GM19467 (cell line): ENCODE measurements around the gene VPS33A.
"Not testable (repeated sequence)": the region's sequence is repeated elsewhere in the genome, so short reads cannot be mapped to it uniquely, and the experiment has no call there.

Experiments used
- ATAC-seq: cut with Tn5 transposase; IDR thresholded peaks from one replicate; pipeline ENCODE4 v1.9.1; 2021; ENCODE audit warnings: mild to moderate bottlenecking, moderate library complexity; ENCODE audit not compliant: unreplicated experiment

VPS33A gene

DNA sequence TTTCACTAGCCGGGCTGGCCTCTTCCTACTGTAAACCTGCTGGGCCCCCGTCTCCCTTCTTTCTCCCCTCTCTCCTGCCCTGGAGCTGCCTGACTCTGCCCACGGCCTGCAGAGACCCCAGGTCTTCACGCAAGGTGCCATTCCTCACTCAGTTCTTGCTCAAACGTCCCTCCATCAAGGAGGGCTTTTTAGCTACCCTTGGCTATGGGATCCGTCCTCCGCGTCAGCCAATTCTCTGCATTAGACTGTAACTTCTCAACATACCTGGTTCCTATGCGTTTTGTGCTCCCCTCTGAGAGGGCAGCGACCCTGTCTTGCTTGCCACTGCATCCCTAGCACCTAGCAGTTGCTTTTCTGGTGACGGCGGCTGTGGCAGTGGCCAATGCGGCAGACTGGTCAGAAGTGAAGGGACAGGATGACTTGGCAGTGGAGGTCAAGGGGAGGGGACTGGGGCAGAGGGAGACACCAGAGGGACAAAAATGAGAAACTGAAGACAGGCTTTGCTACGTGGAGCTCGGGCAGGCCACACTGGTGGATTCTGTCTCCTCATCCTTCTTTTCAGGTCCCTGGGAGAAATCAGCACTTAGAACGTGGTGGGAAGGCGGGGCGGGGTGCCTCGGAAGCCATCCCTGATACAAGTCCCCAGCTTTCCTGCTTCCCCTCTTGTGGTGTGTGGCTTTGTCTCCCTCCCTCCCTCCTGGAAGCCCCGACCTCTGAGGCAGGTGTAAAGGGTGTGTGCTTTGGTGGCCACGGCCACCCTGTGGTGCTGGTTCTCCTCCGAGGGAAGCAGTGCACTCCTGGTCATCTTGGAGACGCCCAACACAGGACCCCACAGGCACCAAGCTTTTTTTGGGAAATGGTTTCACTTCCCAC, 61.0 kb downstream of the VPS33A start:
- no peak for ATAC-seq

DNA sequence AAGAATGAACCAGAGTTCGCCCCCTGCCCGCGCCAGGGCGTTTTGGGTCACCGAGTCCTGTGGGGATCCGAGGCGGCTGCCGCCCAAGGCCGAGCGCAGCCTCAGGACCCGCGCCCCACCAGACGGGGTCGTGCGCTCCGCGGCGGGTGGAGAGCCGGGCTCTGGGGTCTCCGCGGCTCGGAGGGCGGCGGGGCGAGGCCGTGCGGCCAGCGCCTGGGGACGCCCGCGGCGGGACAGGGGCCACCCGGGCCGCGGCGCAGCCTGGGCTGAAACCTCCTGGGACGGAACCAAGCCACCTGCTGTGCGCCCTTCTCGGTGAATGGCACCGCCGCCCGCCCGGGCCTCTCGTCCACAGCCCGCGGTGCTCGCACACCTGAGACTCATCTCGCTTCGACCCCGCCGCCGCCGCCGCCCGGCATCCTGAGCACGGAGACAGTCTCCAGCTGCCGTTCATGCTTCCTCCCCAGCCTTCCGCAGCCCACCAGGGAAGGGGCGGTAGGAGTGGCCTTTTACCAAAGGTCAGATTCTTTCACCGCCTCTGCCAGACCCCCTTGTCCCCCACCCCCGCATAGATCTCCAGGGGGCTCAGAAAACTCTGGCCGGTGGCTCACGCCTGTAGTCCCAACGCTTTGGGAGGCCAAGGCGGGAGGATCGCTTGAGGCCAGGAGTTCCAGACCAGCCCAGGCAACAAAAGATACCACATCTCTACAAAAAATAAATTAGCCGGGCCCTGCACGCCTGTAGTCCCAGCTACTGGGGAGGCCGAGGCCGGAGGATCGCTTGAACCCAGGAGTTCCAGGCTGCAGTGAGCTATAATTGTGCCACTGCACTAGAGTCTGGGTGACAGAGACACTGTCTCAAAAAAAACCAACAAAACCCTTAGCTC, 61.9 kb downstream of the VPS33A start:
- no peak for ATAC-seq

DNA sequence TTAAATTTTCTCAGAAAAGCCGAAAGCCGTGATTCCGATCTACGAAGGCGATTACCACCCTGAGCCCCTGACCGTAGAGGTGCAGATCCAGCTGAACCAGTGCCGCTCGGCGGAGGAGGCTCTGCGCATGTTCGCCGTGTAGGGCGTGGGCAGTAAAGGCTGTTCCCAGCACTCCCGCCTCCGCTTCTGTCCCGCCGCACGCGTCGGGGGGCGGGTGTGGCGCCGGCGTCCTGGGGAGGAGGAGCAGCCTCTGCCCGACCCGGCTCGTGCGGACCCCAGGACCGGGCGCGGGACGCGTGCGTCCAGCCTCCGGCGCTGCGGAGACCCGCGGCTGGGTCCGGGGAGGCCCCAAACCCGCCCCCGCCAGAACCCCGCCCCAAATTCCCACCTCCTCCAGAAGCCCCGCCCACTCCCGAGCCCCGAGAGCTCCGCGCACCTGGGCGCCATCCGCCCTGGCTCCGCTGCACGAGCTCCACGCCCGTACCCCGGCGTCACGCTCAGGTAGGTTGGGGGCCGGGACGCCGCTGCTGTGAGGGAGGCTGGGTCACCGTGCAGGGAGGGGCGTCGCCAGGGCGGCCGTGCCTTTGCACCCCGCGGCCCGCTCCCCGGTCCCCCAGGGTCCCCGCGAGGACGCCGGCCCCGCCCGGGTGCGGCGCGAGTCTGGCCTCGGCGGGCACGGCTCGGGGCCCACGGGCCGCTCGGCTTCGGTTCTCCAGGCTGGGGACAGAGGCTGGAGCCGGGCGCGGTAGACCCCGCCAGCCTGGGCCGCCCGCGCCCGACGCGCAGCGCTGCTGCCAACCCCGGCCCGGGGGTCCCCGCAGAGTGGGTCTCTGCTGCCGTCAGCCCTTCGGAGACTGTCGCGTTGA, 62.8 kb downstream of the VPS33A start, which contains the start of gene B3GNT4:
Gene B3GNT4 (plus strand): TSS at position 409 of the 866 bp plus-strand sequence. CDS start 910 bp downstream, outside the sequence.
- ATAC-seq = no peak

DNA sequence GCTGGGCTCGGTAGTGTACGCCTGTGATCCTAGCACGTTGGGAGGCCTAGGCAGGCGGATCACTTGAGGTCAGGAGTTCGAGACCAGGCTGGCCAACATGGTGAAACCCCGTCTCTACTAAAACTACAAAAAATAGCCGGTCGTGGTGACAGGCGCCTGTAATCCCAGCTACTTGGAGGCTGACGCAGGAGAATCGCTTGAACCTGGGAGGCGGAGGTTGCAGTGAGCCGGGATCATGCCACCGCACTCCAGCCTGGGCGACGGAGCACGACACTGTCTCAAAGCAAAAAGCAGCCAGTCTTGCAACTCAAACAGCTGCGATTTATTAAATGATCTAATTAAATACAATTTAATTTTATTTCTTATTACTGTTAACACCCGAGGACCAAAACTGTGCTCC, 63.5 kb downstream of the VPS33A start:
- ATAC-seq = not testable (repeated sequence)

DNA sequence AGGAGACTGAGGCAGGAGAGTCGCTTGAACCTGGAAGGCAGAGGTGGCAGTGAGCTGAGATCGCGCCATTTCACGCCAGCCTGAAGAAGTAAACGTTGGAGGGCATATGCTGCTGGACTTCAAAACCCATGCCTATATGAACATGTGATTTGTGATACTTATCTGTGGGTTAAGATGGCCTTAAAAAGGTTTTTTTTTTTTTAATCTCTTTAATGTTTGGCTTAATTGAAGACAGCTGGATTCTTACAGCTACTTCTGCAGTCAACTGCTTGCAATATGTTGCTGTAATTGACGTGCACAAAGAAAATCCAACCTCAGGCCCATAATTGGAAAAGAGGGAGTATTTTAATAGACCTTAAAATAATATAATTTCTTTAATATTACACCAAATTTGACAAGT, 64.3 kb downstream of the VPS33A start:
- ATAC-seq = no peak

DNA sequence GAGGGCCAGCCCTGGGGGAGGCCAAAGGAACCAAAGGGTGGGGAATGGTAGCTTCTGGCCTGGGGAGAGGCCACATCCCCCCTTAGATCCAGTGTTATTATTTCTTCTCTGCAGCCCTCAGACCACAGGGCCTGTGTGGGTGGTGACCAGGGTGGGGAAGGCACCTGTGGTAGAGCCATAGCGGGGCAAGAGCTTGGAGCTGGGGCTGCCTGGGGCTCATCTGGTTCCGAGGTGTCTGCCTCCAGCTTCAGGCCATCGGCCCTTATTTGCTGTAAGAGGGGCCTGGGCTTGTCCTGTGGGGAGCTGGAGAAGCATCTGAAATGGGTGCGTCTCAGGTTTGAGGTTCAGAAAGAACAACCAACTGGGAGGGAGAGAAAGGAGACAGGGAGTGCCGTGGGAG, 64.9 kb downstream of the VPS33A start:
- ATAC-seq = no peak

DNA sequence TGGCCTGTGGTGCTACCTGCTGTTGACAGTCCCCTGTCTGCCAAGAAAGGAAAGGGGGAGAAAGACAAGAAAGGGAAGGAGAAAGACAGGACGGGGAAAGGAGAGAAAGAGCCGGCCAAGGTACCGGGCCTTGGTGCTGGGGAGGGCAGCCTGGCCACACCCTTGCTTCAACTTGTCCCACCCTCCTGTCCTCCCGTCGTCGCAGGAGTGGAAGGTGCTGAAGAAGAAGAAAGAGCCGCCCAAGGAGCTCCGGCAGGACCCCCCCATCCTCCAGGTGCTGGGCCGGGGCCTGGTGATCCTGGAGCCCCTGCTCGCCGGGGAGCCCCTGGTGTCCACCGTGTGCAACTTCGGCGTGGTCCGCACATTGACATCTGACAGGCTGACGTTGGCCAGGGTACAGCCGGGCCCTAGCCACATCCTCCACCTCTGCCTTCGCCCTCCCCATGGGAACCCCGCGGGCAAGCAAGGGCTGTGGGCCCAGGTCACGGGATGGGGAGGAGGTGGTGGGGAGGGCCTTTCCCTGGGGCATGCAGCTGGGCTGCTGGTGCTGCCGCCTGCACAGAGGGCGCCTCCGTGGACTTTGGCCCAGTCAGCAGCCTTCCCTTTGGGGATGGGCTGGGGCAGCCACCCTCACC, 65.6 kb downstream of the VPS33A start:
- no peak for ATAC-seq

DNA sequence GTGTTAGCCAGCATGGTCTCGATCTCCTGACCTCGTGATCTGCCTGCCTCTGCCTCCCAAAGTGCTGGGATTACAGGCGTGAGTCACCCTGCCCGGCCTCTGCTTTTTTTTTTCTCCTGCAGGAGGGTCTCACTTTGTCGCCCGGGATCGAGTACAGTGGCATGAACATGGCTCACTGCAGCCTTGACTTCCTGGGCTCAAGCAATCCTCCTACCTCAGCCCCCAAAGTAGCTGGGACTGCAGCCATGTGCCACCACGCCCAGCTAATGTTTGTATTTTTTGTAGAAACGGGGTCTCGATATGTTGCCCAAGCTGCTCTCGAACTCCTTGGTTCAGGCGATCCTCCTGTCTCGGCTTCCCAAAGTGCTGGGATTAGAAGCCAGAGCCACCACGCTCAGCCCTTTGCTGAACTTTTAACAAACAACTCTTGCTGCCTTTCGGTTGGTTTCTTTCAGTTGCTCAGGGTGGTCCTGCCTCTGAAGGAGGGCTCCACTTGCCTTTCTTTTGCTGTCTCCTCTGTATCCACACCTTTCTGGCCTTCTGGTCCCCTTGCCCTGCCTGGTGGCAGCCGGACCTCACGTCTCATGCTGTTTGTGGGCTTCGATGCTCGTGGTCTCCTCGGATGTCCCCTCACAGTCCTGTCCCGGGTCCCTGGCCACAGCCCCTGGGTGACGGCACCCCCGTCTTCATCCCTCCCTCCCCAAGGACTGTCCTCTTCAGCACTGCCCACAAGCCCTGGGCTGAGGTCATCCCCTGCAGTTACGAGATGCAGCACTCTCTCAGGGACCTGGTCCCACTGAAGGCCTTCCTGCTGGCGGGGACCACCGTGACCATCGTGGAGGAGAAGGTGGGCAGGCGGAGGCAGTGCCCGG, 66.6 kb downstream of the VPS33A start:
- ATAC-seq = no peak

DNA sequence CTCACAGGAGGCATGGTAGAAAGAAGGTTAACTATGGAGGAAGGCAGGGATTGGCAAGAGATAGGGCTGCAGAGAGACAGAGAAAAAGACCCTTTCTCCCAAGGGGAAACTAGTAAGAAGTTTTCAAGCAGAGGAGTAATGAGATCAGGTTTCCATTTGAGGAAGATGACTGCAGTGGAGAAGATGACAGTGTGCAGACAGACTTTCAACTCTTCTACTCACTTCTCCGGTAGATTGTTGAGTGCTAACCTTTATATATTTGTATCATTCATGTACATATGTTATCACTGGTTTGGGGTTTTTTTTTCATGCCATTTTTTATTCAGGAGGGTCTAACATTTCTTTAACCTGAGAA, 68.7 kb downstream of the VPS33A start:
- no peak for ATAC-seq

DNA sequence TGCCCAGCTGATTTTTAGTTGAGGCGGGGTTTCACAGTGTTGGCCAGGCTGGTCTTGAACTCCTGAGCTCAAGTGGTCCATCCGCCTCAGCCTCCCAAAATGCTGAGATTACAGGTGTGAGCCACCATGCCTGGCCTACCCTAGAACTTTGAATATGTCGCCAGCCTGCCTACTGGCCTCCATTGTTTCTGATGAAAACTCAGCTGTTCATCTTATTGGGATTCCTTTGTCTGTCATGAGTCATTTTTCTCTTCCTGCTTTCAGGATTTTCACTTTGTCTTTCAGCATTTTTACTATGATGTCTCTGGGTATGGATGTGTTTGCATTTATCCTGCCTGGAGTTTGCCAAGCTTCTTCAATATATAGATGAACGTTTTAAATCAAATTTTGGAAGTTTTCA, 70.9 kb downstream of the VPS33A start:
- no peak for ATAC-seq

DNA sequence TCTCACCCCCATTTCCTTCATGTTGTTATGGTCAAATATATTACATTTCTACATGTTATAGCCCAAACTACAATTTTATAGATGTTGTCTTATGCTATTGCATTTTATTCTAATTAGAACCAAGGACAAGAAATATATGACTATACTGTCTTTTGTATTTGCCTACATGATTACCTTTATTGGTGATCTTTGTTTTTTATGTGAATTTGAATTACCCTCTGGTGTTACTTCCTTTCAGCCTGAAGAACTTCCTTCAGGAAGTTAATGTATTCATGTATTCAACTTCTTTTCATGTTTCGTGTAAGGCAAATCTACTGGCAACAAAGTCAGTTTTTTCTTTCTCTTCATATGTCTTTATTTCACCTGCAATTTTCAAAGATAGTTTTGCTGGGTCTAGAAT, 71.5 kb downstream of the VPS33A start:
- ATAC-seq = no peak

DNA sequence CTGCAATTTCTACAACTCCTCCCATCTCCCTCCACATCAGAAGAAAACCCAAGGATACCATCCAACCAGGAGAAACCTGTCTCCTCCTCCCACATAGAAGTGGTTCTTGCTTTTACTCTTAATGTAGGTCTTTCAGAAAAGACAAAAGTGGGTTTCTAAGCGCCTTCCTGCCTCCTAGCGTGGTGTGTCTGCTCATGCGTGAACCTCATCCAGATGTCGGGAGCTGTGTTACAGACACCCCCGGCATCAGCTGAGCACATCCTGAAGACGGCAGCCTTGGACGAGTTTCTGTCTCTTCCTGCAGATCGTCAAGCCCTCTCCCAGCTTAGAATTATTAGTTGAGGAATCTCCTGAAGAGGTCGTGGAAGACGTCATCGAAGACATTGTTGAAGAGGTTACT, 73.9 kb downstream of the VPS33A start:
- no peak for ATAC-seq

DNA sequence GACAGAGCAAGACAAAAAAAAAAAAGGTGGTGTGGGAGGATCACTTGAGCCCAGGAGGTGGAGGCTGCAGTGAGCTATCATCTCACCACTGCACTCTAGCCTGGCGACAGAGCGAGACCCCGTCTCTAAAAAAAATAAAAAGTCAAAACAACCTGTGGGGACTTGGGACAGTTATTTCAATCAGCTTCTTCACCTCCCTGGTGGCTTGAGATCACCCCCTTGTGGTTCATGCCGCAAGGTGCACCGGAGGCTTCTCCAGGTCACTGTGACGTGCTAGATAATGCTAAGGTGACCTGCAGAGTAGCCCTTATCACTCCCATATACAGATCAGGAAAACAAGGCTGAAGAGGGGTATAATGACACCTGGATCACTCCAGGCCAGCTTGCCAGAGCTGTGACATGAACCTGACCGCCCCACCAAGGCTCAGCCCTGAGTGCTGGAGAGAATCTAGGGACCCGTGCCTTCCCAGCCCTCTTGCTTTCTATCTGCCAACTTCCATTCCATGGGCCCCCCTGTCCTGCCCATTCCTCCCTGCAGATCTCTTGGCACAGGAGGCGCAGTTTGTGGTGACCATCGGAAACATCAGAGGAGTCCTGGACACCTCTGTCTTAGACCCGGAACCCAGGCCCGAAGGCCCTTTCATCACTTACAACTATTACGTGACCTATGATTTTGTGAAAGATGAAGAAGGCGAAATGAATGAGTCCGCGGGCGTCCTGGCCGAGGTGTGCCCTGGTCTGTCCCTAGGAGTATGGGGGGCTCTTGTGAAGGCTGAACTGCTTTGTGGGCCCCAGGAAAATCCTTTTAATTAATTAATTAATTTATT, 75.2 kb downstream of the VPS33A start:
- ATAC-seq = no peak

DNA sequence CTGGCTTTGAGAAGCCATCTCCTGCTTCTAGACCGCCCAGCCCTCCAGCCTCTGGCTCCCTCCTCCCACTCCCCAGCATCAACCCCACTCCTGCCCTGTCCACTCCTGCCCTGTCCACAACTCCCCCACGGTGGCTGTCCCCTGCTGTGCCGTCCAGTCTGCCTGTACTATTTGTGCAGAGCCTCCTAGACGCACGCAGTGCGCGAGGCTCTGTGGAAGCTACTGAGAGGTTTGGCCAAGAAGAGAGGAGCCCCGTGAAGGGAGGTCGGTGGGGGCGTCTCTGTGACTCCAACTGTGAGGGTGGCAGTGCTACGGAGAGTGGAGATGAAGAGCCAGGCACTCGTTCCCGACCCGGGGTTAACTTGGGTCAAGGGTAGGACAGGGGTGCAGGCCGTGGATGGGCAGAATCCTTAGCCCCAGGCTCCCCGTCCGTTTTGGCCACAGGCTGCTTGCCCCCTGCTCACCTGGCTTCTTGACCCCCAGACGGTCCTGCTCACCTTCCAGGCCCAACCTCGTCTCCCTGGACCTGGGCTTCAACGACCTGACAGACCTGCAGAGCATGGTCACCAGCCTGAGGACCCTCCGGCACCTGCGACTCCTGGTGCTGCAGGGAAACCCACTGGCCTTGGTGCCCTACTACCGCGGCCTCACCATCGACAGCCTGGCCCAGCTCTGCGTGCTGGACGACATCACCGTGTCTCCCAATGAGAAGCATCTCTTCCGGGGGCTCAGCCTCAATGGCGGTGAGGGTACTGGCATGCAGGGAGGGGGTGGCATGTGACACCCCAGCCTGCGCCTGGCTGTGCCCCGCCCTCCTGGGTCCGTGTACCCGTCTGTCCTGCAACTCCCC, 76.4 kb downstream of the VPS33A start:
- no peak for ATAC-seq

DNA sequence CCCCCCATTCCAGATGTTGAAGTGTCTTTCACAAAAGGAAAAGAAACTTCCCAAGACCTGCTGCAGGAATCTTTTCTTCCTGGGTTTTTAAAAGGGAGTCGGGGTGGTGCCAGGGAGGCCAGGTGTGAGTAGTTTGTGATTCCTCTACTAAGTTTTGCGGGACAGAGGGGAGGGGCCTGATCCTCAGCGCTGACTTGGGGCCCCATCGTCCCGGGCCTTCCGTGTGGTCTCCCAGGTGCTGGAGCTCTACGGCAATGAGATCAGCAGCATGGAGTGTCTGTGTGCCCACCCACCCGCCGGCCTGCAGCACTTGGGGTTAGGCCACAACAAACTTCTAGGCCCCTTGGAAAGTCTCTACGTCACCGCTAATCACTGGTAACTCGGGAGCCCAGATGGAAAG, 78.8 kb downstream of the VPS33A start:
- no peak for ATAC-seq

DNA sequence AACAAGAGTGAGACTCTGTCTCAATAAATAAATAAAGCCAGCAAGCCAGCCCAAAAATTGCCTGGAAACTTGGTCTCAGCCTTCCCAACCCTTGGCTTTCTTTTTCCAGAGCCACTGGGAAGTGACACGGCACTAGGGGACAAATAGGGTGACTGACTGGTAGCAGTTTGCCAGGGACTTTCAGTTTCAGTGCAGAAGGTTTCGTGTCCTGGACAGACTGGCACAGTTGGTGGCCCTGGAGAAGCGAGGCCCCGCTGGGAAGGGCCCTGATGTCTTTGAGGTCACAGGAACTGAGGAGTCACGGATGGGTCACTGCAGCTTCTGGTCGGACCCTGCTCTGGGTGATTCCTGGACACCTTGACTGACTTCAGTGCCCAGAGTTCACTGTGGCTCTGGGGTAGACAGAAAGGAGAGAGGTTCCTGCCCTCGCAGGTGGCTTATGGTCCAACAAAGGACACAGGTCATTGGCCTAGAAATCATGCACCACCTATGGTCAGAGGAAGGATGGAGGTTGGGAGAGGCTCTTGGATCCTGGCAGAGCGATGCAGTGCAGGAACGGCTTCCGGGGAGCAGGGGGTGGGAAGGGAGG, 80.7 kb downstream of the VPS33A start:
- ATAC-seq = no peak

DNA sequence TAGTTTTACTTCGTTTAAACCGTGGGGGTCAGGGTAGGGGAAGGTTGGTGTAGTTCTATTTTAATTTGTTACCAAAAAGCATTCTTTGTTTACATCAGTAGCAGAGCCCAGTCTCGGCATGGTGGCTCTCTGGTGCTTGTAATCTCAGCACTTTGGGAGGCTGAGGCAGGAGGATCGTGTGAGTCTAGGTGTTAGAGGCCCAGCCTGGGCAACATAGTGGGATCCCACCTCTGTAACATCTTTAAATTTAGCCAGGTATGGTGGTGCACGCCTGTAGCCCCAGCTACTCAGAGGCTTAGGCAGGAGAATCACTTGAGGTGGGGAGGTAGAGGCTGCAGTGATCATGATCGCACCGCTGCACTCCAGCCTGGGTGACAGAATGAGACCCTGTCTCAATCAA, 81.2 kb downstream of the VPS33A start:
- ATAC-seq = no peak
